GM12878 (cell line): ENCODE results near the gene MXD4. TPM values are rescaled to one million over a fixed set of nuclear protein-coding genes. Genes with fewer than 3 reads are reported as not detected.

Source experiments
- ATAC-seq: fragments of 200-7000 bp; cut with Tn5 transposase; 3 replicates; pipeline ENCODE4 v1.9.1; 2020; ENCODE audit warnings: mild to moderate bottlenecking, moderate library complexity
- BruUV-seq: library from RNA; stranded (reverse); fragments of 400-500 nt; replicated peaks from 2 replicates; lab custom pipeline; 2021; lab: Mats Ljungman, UMichigan
- CTCF ChIA-PET: fragments of 300-600 bp; sonication (Branson Sonifier 250); formaldehyde crosslinking; extraction: SDS; loops from one replicate; lab custom pipeline; 2021; ENCODE audit warnings: inconsistent platforms; lab: Yijun Ruan, JAX
- POLR2A ChIA-PET: fragments of 350-600 bp; formaldehyde crosslinking; extraction: SDS; loops from one replicate; lab custom pipeline; 2021; ENCODE audit warnings: inconsistent platforms; lab: Charles Lee
- RAD21 ChIA-PET: fragments of 300-600 bp; sonication (Branson Sonifier 250); formaldehyde crosslinking; loops from one replicate; lab custom pipeline; 2023; ENCODE audit warnings: antibody characterized with exemption; ENCODE audit not compliant: unreplicated experiment; lab: Charles Lee
- SMC1A ChIA-PET: fragments of 300-600 bp; sonication (Branson Sonifier 250); formaldehyde crosslinking; loops from one replicate; lab custom pipeline; 2023; ENCODE audit not compliant: unreplicated experiment, uncharacterized antibody; lab: Charles Lee
- DNase-seq: peaks from one replicate; pipeline ENCODE4 v3.0.0-alpha.2; 2011; ENCODE audit warnings: low read depth, low spot score
- FAIRE-seq: peaks from 3 replicates; lab custom pipeline; 2011; peaks lifted over from hg19 to GRCh38; lab: Jason Lieb, UNC
- H2AFZ ChIP-seq: 2 replicates; pipeline ENCODE4 v1.6.0; 2011; ENCODE audit warnings: low read depth, low read length, control low read depth; ENCODE audit not compliant: control insufficient read depth
- H3K27ac ChIP-seq: 2 replicates; pipeline ENCODE4 v1.5.1; 2011; ENCODE audit warnings: control low read depth; ENCODE audit not compliant: control insufficient read depth, insufficient read depth
- H3K27me3 ChIP-seq, 2 experiments: replicated peaks in 1 of 2; 2 replicates each; pipeline versions ENCODE4 v1.6.0 to v1.6.1; 2011; ENCODE audit warnings: low read length in 1 of 2; ENCODE audit not compliant: control insufficient read depth in 2 of 2, insufficient read depth in 2 of 2
- H3K36me3 ChIP-seq, 2 experiments: 2 replicates each; pipeline ENCODE4 v1.5.1; 2011; ENCODE audit warnings: low read length in 1 of 2; ENCODE audit not compliant: control insufficient read depth in 2 of 2, insufficient read depth in 2 of 2
- H3K4me1 ChIP-seq: 2 replicates; pipeline ENCODE4 v1.6.1; 2011; ENCODE audit warnings: mild to moderate bottlenecking, low read length, moderate library complexity, mixed read lengths; ENCODE audit not compliant: control insufficient read depth, insufficient read depth
- H3K4me2 ChIP-seq: 2 replicates; pipeline ENCODE4 v1.6.0; 2011; ENCODE audit warnings: control low read depth; ENCODE audit not compliant: control insufficient read depth, insufficient read depth
- H3K4me3 ChIP-seq: fragments of 200-600 bp; sonication (generic); 2 replicates; pipeline ENCODE4 v1.5.1; 2016
- H3K79me2 ChIP-seq: 2 replicates; pipeline ENCODE4 v1.6.0; 2011; ENCODE audit warnings: low read length; ENCODE audit not compliant: control insufficient read depth, insufficient read depth
- H3K9ac ChIP-seq: 2 replicates; pipeline ENCODE4 v1.8.0; 2011; ENCODE audit warnings: low read length, control low read depth, mixed read lengths; ENCODE audit not compliant: control insufficient read depth, insufficient read depth
- H3K9me3 ChIP-seq: replicated peaks from 3 replicates; pipeline ENCODE4 v1.5.1; 2011; ENCODE audit warnings: mild to moderate bottlenecking, low read length; ENCODE audit not compliant: control insufficient read depth, insufficient read depth
- H4K20me1 ChIP-seq: 2 replicates; pipeline ENCODE4 v1.6.0; 2011; ENCODE audit not compliant: control insufficient read depth, insufficient read depth
- BACH1 ChIP-seq: fragments of 450-650 bp; IDR thresholded peaks from 2 replicates; pipeline ENCODE4 v1.6.1; 2017; ENCODE audit warnings: mild to moderate bottlenecking, borderline replicate concordance
- CBFB ChIP-seq: IDR thresholded peaks from 2 replicates; pipeline ENCODE4 v1.6.1; 2016; ENCODE audit warnings: antibody characterized with exemption, low read depth
- CTCF ChIP-seq, 3 experiments: IDR thresholded peaks in 2 of 3; conservative IDR thresholded peaks in 1 of 3; 2 replicates each; pipeline ENCODE4 v1.5.1; 2011; ENCODE audit warnings: low read depth in 3 of 3, low read length in 3 of 3, mild to moderate bottlenecking in 3 of 3, control low read depth in 2 of 3, moderate library complexity in 2 of 3, inconsistent platforms in 1 of 3, mixed read lengths in 1 of 3; ENCODE audit not compliant: control insufficient read depth in 2 of 3, insufficient read depth in 1 of 3; ENCODE audit errors: extremely low read depth in 1 of 3
- ESRRA ChIP-seq: IDR thresholded peaks from 2 replicates; pipeline ENCODE4 v1.6.1; 2012; ENCODE audit warnings: mild to moderate bottlenecking, low read length, improper control_type of control experiment
- HCFC1 ChIP-seq: fragments of 150-350 bp; IDR thresholded peaks from 2 replicates; pipeline ENCODE4 v1.6.1; 2014; ENCODE audit warnings: low read length
- HDAC6 ChIP-seq: fragments of 200-600 bp; sonication (generic); IDR thresholded peaks from one replicate; pipeline ENCODE4 v1.8.0; 2017; ENCODE audit warnings: antibody characterized with exemption; ENCODE audit not compliant: unreplicated experiment
- HSF1 ChIP-seq: fragments of 150-350 bp; IDR thresholded peaks from 2 replicates; pipeline ENCODE4 v1.6.1; 2014; ENCODE audit warnings: mild to moderate bottlenecking, low read depth, low read length
- IKZF1 ChIP-seq: fragments of 450-650 bp; conservative IDR thresholded peaks from 2 replicates; pipeline ENCODE4 v1.6.1; 2017; ENCODE audit warnings: antibody characterized with exemption, mild to moderate bottlenecking
- MTA3 ChIP-seq: IDR thresholded peaks from 2 replicates; pipeline ENCODE4 v1.6.1; 2012; ENCODE audit warnings: low read length, inconsistent platforms, borderline replicate concordance
- POLR2AphosphoS5 ChIP-seq: IDR thresholded peaks from 2 replicates; pipeline ENCODE4 v1.6.1; 2011; ENCODE audit warnings: mild to moderate bottlenecking, low read length, inconsistent platforms
- RCOR1 ChIP-seq: conservative IDR thresholded peaks from 2 replicates; pipeline ENCODE4 v1.6.1; 2012; ENCODE audit warnings: low read depth, low read length, improper control_type of control experiment
- SKIL ChIP-seq: fragments of 450-650 bp; IDR thresholded peaks from 2 replicates; pipeline ENCODE4 v1.6.1; 2017; ENCODE audit warnings: mild to moderate bottlenecking, low read depth, inconsistent platforms; ENCODE audit not compliant: poor library complexity, severe bottlenecking
- SMAD5 ChIP-seq: IDR thresholded peaks from 2 replicates; pipeline ENCODE4 v1.6.1; 2016; ENCODE audit warnings: antibody characterized with exemption, low read depth
- SPI1 ChIP-seq: IDR thresholded peaks from 2 replicates; pipeline ENCODE4 v1.6.1; 2011; ENCODE audit warnings: low read depth, mild to moderate bottlenecking, low read length, moderate library complexity, borderline replicate concordance; ENCODE audit not compliant: insufficient read depth
- SREBF1 ChIP-seq: IDR thresholded peaks from 2 replicates; pipeline ENCODE4 v1.6.1; 2012; ENCODE audit warnings: mild to moderate bottlenecking, low read length
- SUZ12 ChIP-seq: fragments of 200-600 bp; sonication (generic); IDR thresholded peaks from one replicate; pipeline ENCODE4 v1.6.1; 2018; ENCODE audit warnings: antibody characterized with exemption, mild to moderate bottlenecking; ENCODE audit not compliant: unreplicated experiment
- ZNF274 ChIP-seq: IDR thresholded peaks from one replicate; pipeline ENCODE4 v1.8.0; 2011; ENCODE audit not compliant: insufficient read length, insufficient read depth
- ZSCAN29 ChIP-seq: fragments of 450-650 bp; IDR thresholded peaks from 2 replicates; pipeline ENCODE4 v1.6.1; 2017; ENCODE audit warnings: mild to moderate bottlenecking, moderate library complexity
- WGBS: methylation state at CpG from one replicate; pipeline ENCODE4 v1.1.6; 2016; ENCODE audit warnings: low lambda C conversion rate; ENCODE audit not compliant: insufficient replicate concordance, insufficient coverage; ENCODE audit errors: missing lambda C conversion rate; 5-methylcytosine and 5-hydroxymethylcytosine counted together
- in situ Hi-C: fragments of 300-500 bp; cut with MboI; formaldehyde crosslinking; loops from 9 replicates; pipeline ENCODE4 v1.14.3; 2018; ENCODE audit warnings: mixed read lengths
- intact Hi-C: fragments of 100-400 bp; cut with micrococcal nuclease; formaldehyde crosslinking; loops from one replicate; pipeline ENCODE4 v1.14.2; 2022; ENCODE audit not compliant: unreplicated experiment
- polyA plus RNA-seq, 11 experiments: library from polyadenylated mRNA; depleted of rRNA in 4 of 11; unstranded in 6 of 11; stranded (reverse) in 5 of 11; fragments of >200 nt; fragmentation: Nextera tagmentation in 4 of 11; fragmentation: Illumina TruSeq in 1 of 11; extraction: Ambion mirVana in 4 of 11; extraction: Trizol in 1 of 11; gene quantifications; 1 replicate in 1 of 11; 2 replicates in 10 of 11; pipeline versions ENCODE4 v1.2.1 to v1.2.3, GENCODE V29; 2011 to 2016; ENCODE audit warnings: inconsistent platforms in 2 of 11, missing spikeins in 2 of 11, low read depth in 1 of 11
- total RNA-seq, 4 experiments: library from RNA; depleted of rRNA in 3 of 4; stranded (reverse); fragments of >200 nt in 3 of 4; fragmentation: Illumina TruSeq in 1 of 4; extraction: Trizol in 1 of 4; gene quantifications; 2 replicates each; pipeline versions ENCODE4 v1.2.1 to v1.2.3, GENCODE V29; 2013 to 2021

MXD4 gene
- total and polyA plus RNA-seq, 10 of the 15 experiments (the other 5 are each of a cell fraction or from before 2014, with no cell fraction given), result 0.21 to 25.6 (median 5.2) TPM

GRCh38 chr4:2274320-2275043 lies 12.6 kb upstream of the MXD4 start (continued):
- no peak for TF ChIP-seq SMAD5
- no peak for TF ChIP-seq HDAC6

DNA sequence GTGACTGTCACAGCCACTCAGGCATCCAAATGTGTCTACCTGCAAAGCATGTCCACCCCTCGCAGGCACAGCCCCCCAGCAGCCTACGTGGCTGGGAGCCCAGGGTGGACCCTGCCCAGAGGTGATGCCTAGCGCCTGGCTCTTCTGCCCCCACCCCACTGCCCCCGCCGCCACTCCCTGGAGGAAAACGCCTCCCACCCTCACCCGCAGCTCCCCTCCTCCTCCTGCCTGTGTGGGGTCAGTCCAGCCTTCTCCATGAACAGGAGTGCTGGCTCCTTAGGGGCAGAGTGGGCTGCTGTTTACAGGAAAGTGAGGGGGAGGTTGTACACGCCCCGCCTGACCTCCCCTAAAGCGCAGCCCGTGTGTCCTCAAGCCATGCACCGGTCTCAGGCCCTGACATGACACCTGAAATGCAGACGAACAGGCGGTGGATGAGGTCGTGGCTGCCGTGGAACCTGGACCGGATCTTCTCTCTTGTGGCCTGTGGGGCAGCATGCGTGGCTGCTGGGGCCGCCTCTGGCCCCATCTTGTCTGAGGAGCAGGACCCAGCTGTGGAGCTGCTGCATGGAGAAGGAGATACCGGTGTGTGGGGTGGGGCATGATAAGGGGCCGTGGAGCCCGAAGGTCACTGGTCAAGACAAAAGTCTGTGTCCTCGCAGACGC lies 11.9 kb upstream of the MXD4 start:
- H2AFZ ChIP-seq, result no peak overlapping the region
- no TSS peak for BruUV-seq
- H3K36me3 ChIP-seq, result no peaks in the 10 kb centered on the region
- FAIRE-seq, result no peak
- no peaks in the 10 kb centered on the region for H3K79me2 ChIP-seq
- H3K27me3 ChIP-seq, result no peaks in the 10 kb centered on the region
- no peak overlapping the region for H3K27ac ChIP-seq
- POLR2A ChIA-PET, result no interaction called here
- RAD21 ChIA-PET, result no interaction called here
- SMC1A ChIA-PET, result no interaction called here
- no peaks in the 10 kb centered on the region for H3K9me3 ChIP-seq
- CTCF ChIA-PET, result no interaction called here
- H3K9ac ChIP-seq, result no peak overlapping the region
- DNase-seq, result no peak
- intact Hi-C loops (no loop called here), in situ Hi-C loops (no loop called here)
- no peaks in the 10 kb centered on the region for H3K4me1 ChIP-seq
- no peak for ATAC-seq
- H3K4me2 ChIP-seq, result no peak overlapping the region
- no peak overlapping the region for H3K4me3 ChIP-seq
- H4K20me1 ChIP-seq, result no peaks in the 10 kb centered on the region
- WGBS, result 38% methylated on average over 20 of the region's 24 CpGs
- no peak for TF ChIP-seq ZNF274
- TF ChIP-seq HSF1, result no peak
- no peak for TF ChIP-seq SPI1
- TF ChIP-seq MTA3, result no peak
- TF ChIP-seq RCOR1, result no peak
- no peak for TF ChIP-seq SKIL
- TF ChIP-seq SUZ12, result no peak
- TF ChIP-seq CBFB, result no peak
- no peak for TF ChIP-seq ZSCAN29
- TF ChIP-seq ESRRA, result no peak
- no peak for TF ChIP-seq POLR2AphosphoS5
- TF ChIP-seq CTCF (IDR thresholded peaks at IDR 0.05 in 2 of 3, conservative IDR thresholded peaks at IDR 0.05 in 1 of 3; ENCODE audit: control insufficient read depth in 2 of 3, extremely low read depth in 1 of 3, insufficient read depth in 1 of 3, low read depth in 3 of 3, low read length in 3 of 3), result no peak
- TF ChIP-seq SREBF1, result no peak
- no peak for TF ChIP-seq HCFC1
- no peak for TF ChIP-seq IKZF1
- no peak for TF ChIP-seq BACH1
